Stimulated activated CD8-positive, alpha-beta memory T cell treated with anti-CD3 and anti-CD28 coated beads, Interleukin-12 subunit alpha, Interleukin-12 subunit beta, amount 100 ng/mL, for 24 hours (primary cell): ENCODE results near the gene PCDH11Y.
"Not testable (repeated sequence)": the region's sequence is repeated elsewhere in the genome, so short reads cannot be mapped to it uniquely, and the experiment has no call there.

ENCODE experiments used
- DNase-seq: peaks from one replicate; pipeline ENCODE4 v3.0.0-alpha.2; 2020; ENCODE audit errors: extremely low read depth

Gene PCDH11Y, protein sequence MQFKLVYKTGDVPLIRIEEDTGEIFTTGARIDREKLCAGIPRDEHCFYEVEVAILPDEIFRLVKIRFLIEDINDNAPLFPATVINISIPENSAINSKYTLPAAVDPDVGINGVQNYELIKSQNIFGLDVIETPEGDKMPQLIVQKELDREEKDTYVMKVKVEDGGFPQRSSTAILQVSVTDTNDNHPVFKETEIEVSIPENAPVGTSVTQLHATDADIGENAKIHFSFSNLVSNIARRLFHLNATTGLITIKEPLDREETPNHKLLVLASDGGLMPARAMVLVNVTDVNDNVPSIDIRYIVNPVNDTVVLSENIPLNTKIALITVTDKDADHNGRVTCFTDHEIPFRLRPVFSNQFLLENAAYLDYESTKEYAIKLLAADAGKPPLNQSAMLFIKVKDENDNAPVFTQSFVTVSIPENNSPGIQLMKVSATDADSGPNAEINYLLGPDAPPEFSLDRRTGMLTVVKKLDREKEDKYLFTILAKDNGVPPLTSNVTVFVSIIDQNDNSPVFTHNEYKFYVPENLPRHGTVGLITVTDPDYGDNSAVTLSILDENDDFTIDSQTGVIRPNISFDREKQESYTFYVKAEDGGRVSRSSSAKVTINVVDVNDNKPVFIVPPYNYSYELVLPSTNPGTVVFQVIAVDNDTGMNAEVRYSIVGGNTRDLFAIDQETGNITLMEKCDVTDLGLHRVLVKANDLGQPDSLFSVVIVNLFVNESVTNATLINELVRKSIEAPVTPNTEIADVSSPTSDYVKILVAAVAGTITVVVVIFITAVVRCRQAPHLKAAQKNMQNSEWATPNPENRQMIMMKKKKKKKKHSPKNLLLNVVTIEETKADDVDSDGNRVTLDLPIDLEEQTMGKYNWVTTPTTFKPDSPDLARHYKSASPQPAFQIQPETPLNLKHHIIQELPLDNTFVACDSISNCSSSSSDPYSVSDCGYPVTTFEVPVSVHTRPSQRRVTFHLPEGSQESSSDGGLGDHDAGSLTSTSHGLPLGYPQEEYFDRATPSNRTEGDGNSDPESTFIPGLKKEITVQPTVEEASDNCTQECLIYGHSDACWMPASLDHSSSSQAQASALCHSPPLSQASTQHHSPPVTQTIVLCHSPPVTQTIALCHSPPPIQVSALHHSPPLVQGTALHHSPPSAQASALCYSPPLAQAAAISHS (N-terminal part only)

DNA sequence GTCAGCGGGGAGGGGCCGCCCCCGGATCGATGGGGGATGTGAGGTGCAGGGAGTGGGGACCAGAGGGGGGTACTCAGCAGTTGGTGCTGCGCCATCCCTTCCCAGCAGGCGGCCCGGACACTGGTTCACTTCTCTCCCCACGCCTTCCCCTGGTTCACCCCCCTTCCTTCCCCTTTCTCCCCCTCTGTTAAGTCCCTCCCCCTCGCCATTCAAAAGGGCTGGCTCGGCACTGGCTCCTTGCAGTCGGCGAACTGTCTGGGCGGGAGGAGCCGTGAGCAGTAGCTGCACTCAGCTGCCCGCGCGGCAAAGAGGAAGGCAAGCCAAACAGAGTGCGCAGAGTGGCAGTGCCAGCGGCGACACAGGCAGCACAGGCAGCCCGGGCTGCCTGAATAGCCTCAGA lies at the start of gene PCDH11Y:
PCDH11Y (plus strand) TSS at position 240 of the 400 bp plus-strand sequence. CDS start 56,804 bp downstream, outside the sequence.
- not testable (repeated sequence) for DNase-seq

DNA sequence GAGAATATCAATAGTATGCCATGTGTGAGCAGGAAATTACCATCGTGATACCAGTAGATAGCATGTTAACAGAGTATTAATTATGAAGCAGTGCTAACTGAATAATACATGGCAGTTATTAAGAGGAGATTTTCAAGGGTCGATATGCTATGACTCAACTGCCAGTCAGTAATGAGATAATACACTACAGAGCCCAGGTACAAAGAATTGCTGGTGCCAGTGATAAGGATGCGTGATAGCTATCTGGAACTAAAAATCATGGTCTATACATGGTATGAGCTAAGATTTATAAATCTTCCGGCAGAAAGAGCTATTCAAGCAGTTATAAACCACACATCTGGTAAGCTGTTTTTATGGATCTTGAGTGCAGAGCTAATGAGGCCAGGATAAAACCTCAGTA lies 32.2 kb upstream of the PCDH11Y start:
- not testable (repeated sequence) for DNase-seq

DNA sequence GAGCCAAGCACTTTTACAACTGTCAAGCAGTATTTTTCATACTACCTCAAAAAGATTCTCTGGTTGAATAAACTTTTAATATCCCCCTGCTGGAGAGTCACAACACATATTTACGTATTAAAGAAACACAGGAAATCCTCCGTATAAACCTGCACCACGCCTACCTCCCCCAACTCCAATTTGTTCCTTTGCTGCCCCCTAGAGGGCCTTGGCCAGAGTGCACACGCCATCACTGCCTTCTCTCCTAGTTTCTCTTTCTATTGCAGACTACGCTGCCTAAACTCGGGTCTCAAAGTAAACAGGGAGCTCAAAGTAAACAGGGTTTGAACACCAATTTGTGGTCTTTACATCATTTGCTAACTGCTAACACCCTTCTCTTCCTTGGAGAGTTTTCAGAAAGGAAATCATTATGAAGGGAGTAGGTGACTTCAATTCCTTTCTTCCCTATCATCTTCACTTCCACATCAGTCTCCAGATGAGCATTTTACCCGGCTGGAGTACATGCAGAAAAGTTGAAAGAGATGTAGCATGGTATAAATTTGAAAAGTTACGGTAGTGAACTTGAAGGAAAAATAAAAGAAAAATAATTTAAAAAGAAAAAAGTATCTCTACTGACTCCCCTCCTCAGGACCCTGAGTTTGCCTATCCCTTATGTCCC lies 8.2 kb upstream of the PCDH11Y start:
- DNase-seq, result not testable (repeated sequence)

DNA sequence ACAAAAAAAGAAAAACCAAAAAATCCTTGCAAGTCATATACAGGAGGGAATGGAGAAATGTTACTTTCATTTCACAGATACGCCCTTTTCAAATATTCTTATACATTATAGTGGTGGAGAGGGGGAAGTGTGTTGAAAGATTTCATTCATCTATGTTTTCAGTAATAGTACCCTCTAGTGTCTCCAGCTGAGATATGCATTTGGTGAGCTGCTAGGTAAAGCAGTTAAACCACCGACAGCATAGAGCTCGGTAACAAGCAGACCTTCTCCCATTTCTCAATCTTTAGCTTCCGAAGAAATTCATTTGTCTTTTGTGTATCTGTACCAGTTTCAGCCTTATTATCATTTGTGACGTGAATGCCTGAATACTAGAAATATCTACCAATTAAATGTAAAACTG lies 5.2 kb upstream of the PCDH11Y start:
- not testable (repeated sequence) for DNase-seq

DNA sequence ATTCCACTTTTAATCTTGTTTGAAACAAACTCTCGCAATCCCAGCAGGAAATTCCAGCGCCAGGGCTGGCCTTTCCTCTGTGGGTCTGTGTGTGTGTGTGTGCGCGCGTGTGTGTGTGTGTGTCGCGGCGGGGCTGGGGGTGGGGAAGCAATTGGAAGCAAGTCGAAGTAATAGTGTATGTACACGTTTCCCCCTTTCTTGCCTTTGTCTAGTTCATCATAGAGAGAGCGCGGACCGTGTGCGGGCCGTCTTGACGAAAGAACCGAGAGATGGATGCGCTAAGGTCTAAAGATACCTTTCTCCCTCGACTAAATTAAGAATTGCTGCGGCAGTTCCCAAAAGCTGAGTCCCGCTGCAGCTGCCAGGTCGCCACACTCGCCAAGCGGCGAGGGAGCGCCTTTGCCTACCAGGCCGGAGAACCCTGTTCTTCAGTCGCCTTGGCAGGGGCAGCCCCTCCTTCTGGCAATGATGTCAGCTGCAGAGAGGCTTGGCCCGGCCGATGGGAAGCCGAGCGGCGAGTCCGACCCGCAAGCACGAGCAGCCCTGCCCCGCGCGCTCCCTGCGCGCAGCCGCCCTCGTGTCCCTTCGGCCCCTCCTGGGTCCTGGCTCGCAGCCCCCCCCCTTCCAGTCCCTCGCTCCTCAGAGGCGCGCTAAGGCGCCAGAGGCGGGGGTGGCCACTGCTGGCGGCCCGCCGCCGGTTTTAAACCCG lies 2.5 kb downstream of the PCDH11Y start:
- DNase-seq, result not testable (repeated sequence)

DNA sequence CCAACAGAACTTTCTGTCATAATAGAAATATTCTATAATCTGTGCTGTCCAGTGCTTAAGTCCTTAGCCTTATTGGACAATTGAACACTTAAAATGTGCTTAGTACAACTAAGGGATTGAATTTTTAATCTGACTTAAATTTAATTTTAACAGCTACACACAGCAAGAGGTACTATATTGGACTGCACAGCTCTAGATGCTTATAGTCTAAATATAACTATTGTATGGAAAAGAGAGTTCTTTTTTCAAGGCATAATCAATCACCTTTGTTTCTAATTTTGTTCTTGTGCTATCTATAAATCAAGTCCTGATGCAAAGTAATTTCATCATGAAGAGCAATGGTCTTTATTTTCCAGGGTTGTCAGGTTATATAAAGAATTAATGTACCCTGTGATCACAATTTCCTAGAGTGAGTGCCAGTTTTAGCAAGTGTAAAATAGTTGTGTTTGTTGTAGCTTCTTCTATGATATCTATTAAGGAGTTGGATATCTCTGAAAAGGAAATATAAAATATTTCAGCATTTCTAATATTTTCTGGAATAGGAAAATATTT lies 39.0 kb downstream of the PCDH11Y start:
- not testable (repeated sequence) for DNase-seq

DNA sequence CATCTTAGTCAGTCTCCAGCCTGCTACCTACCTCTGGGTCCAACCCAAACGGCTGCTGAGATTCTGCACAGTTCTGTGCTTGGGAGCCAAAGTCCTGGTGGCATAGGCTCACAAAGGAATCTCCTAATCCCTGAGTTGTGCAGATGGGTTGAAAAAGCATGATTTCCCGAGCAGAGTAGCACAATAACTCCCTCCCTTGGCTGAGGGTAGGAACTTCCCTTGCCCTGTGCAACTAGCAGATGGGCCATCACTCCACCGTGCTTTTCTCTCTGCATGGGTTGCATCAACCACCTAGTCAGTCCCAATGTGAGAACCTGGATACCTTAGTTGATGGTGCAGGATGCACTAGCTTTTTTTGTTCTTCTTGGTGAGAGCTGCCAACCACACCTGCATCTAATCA lies 82.9 kb downstream of the PCDH11Y start:
- not testable (repeated sequence) for DNase-seq

DNA sequence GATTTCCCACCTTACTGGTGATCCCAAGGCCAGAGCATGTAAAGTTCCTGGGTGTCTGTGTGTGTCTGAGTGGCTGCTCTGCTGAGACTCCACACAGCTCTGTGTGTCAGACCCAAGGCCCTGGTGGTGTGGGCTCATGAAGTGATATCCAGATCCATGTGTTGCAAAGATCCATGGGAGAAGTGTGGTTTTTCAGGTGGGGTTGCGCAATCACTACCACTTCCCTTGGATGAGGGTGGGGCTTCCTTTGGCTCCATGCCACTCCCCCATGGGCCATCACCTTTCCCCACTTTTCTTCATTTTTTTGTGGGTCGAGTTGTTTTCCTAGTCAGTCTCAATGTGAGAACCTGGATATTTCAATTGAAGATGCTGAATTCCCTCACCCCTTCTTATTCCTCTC lies 182.9 kb downstream of the PCDH11Y start:
- not testable (repeated sequence) for DNase-seq

DNA sequence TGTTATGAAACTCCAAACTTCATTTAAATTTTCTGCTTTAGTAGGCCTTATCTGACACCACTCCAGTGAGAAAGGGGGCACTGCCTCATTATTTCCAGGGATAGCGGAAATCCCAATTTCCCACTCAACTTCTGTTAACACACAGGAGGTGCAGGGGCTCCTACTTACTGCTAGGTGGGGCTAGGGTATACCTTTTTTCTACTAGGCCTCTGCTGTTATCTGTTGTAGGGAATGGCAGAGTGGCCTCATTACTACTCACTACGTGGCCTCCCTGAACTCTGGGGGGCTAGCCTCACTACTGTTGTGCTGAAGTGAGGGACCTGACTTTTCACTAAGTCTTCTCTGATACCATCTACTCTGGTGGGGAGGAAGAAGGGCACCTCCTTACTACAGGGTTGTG lies 215.0 kb downstream of the PCDH11Y start:
- not testable (repeated sequence) for DNase-seq

DNA sequence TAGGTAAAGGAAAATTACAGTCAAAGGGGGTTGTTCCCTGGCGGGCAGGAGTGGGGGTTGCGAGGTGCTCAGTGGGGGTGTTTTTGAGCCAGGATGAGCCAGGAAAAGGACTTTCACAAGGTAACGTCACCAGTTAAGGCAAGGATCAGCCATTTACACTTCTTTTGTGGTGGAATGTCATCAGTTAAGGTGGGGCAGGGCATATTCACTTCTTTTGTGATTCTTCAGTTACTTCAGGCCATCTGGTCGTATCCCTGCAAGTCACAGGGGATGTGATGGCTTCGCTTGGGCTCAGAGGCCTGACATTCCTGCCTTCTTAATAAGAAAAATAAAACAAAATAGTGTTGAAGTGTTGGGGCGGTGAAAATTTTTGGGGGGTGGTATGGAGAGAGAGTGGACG lies 324.8 kb downstream of the PCDH11Y start:
- not testable (repeated sequence) for DNase-seq

DNA sequence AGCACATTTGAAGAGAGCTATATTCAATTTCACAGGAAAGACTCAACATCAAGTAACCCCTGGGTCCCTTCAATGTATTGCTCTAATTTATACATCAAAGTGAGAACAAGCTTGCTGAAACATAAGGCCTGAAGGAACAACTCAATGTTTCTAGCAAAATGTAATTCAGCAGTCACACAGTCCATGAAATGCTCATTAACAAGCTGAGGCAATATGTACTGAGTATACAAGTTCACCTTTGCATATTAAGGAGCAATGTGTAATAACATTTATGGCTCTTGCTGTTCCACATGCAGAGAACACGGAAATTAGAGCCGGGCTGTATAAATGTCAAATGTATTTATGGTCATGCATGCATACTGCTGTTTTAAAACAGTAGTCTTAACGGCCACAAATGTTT lies 342.1 kb downstream of the PCDH11Y start:
- not testable (repeated sequence) for DNase-seq

DNA sequence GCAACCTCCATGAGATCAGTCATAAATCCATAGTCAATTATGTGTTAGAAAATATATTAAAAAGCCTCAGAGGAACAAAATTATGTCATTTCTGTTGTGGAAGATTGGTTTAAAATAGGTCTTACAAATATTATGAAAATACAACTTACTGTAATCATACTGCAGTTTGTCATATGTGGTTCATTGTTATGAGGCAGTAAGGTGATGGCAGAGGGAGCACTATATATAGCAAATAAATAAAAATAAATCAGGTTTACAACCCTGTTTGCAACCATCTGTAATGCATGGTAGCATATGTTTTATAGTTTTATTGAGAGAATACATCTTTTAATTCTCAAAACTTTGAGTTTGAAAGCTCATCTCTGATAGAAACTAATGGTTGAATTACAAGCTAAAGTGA lies 543.6 kb downstream of the PCDH11Y start:
- DNase-seq, result not testable (repeated sequence)

DNA sequence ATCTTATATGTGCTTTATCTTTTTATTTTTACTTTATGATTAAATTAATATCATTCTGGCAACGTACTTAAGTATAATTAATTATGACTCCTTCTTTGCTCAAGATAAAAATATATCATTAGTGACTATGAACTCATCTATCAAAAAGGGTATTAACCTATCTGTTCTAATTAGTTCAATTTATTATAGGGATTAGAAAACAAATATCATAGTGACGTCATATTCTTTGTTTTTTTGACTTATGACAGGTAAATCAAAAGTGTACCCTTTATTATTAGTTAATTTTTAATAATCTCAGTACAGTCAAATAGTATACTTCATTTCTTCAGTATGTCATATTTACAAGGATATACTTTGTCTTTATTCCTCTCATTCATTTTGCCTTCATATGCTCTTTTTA lies 638.5 kb downstream of the PCDH11Y start:
- DNase-seq, result not testable (repeated sequence)

DNA sequence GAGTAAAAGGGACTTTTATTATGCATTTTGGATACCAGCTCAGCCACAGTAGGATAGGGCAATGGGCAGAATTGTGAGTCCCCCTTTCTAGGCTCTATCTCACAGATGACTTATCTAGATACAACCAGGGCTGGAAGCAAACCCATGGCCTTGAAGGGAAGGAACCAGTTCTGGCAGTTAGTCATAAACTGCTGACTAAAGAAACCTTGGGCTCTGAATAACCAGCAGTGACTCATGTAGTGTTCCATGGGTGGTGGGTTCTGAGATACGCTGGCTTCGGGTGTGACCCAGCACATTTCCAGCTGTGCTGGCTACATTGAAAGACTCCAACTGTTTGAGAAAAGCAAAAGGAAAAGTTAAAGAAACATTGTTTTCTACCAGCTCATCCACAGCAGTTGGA lies 679.2 kb downstream of the PCDH11Y start:
- DNase-seq, result not testable (repeated sequence)

DNA sequence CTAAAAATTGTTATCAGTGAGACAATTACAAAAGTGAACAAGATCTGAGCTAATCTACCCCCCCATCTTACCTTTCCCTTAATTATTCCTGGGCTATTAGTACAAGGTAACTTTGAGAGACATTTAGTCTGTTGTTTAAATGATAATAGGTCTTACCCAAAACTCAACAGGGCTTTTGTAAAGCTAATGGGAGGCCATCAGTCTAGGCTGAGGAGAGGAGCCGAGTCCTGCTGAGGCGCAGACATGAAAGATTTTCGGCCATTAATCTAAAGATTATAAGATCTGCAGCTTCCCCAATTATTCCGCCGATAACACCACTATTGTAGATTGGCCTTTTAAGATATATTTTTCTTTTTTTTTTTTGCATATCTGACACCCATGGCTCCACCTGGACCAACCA lies 708.6 kb downstream of the PCDH11Y start:
- DNase-seq, result not testable (repeated sequence)

DNA sequence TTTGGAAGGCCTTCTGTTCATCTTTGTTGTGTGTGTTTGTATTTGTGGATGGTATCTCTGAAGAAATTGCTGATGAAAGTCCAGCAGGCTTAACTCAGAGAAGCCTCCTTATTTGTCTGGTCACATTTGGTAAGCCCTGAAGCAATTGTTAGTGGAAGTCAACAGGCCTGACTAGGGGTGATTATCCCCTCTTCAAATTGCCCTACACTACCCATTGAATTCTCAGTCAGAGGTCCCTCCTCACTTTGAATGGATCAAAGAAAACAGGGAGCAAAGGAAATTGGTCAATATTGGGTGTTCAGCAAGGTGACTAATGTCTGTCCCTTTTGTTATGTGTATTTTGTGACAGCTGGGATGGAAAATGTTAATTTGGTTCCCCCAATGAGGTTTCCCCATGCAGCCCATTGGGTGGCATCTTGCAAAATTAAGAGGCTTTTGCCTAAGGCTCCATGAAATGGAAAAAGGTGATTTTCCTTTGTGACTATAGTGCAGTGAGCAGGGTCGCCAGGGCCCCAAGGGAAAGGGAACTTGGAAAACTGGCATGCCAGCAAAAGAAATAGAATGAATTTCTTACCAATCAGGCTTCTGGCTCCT lies 709.8 kb downstream of the PCDH11Y start:
- DNase-seq, result not testable (repeated sequence)

DNA sequence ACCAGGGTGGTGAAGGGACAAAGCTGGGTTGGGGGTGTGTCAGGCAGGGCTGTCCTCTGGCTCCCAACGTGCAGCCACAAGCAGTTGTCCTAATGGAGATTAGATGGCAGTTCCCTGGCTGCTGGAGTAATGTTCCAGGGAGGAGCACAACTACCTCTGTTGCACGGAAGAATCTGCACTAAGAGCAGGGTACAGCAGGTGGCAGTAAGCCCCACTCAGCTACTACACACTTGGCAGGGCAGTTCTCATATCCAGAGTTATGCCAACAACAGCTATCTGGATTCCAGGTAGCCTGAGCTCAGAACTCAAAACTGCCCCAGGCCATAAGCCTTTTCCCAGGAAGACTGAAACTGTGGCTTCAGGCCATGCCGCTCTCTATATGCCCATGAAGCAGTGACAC lies 761.3 kb downstream of the PCDH11Y start:
- DNase-seq, result not testable (repeated sequence)

DNA sequence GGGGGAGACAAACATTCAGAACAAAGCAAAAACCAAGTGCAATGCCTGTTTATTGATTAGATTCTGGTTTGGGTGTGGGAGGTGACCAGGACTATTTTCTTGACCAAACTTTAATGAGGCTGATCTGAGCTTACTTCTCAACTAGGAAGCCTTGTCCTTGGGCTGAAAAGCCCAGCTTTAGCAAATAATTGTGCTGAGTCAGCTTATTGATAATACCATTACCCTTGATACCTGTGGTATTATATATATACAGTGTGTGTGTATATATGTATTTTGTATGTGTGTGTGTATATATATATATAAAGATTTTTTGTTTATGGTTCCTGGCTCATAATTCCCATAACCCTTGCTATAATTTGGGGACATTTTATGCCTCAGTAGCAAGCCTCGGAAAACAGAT lies 776.4 kb downstream of the PCDH11Y start:
- not testable (repeated sequence) for DNase-seq
